Globus pallidus (tissue), 1 donor: ENCODE data around the gene RPS28.
A peak's percentile ranks its signal among the peaks of the same experiment; 100 is the strongest.
"Not testable (repeated sequence)": the region's sequence is repeated elsewhere in the genome, so short reads cannot be mapped to it uniquely, and the experiment has no call there.

Experiments
- DNase-seq: peaks from one replicate; pipeline ENCODE4 v3.0.0-alpha.2; 2015; ENCODE audit warnings: low spot score

Gene RPS28

DNA sequence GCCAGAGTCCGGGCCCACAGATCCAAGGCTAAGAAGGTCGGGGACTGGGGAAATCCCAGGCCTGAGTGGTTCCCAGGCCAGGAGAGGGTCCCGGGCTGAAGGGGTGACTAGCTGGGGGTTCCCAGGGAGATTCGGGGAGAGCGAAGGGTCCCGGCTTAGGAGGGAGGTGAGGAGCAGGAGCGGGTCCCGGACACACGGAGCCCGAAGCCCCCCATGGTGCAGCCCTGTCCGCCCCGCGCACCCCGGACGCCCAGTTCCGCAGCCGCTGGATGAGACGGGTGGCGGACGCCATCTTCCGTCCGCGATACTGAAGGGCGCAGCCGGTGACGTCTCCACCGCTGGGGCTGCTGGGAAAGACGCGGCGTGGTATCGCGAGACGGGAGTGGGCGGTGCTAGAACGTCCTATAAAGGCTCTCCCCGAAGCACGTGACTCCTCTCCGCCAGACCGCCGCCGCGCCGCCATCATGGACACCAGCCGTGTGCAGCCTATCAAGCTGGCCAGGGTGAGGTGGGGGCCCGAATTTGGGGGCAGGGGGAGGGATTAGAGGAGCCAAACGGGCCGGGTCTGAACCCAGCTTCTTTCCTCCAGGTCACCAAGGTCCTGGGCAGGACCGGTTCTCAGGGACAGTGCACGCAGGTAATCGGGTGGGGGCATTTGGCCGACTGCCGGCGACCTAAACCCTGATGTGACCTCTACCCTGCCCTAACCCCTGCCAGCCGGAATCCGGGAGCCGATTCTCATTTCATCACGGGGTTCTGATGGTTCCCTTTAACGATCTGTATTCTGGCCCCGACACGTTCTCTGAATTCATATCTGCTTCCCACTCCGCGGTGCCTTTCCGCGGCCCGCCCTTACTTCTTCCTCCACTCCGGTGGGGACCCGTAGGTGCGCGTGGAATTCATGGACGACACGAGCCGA lies at the start of gene RPS28, which contains the start of gene NDUFA7:
TSS of gene RPS28 (plus strand) at position 430 of the 919 bp plus-strand sequence. CDS start at position 465, 35 bp downstream.
TSS of gene NDUFA7 (minus strand) at position 309 of the 919 bp plus-strand sequence. CDS start at position 292, 17 bp downstream.
- peak; percentile 94 for DNase-seq

GRCh38 chr19:8276508-8276907 lies 44.8 kb upstream of the RPS28 start:
- DNase-seq: not testable (repeated sequence)

DNA sequence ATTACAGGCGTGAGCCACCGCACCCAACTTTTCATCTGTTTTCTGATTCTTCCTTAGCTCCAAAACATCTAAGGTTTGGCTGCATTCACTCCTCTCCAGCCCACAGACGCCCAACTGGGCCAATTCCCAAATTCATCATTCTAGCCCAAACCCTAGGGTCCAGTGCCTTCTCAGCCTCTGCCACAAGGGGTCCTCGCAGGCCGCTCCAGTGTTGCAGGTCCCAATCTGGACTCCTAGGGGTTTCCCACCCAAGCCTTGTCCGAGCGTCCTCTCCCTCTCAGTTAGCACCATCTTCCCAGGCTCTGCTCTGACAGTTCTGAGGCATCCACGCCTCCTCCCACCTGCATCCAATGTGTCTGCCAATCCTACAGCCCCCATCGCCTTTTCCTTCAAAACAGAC lies 30.0 kb upstream of the RPS28 start:
- DNase-seq: not testable (repeated sequence)

- no peak for DNase-seq
Measured at GRCh38 chr19:8302357-8302691, 19.0 kb upstream of the RPS28 start.

DNA sequence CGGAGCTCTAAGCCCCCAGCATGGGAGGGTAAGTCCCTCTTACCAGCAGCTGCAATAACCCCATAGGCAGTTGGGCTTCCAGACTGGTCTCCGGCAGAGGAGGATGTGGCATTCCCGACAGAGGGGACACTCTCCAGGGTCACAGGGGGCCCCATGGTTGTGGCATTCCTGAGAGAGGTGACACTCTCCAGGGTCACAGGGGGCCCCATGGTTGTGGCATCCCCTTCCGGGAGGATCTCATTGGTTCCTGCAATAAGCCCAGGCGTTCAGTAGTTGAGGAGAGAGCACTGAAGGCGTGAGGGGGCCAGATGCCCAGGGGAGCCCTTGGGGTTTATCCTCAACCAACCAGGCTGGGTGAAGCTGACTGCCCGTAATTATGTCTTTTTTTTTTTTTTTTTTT lies 18.6 kb upstream of the RPS28 start:
- no peak for DNase-seq

DNA sequence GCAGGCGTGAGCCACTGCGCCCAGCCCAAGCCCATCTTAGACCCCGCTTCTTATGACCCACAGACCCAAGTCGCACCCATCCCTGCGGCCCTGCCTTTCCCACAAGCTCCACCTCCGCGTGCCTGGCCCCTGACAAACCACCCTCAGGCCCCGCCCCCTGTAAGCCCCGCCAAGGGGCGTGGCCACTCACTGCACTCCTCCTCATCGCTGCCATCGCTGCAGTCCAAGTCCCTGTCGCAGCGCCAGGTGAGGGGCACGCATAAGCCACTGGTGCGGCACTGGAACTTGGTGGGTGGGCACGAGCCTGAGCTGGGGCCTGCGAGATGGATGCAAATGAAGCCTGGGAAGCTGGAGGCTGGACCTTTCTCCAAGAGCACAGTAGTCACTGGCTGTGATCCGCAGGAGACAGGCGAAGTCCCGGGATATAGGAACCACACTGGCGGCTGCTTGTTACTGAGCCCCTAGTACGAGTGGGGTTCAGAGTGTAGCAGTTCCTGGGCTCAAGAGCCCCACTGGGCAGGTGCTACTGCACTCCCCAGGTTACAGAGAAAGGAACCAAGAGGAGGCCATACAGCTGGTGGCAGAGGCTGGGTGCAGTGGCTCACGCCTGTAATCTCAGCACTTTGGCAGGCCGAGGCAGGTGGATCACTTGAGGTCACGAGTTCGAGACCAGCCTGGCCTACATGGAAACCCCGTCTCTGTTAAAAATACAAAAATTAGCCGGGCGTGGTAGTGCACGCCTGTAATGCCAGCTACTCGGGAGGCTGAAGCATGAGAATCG lies 16.3 kb upstream of the RPS28 start:
- DNase-seq: no peak

DNA sequence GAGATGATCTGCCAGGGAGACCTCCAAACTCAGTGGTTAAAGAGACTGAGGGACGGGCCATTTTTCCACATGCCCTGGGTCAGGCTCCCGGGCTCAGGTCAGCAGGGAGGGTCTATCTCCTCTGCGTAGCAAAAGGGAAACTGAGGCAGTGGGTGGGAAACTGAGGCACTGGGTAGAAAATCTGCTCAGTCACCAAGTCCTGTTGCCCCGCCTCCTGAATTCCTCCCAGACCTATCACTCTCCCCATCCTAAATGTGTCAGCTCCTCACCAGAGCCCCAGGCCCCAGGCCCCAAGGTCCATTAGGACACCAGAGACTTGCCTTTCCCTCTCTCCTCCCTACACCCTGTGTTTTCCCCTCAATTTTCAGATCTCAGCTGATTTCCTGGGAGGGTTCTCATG lies 15.5 kb upstream of the RPS28 start:
- no peak for DNase-seq

GRCh38 chr19:8306235-8307054 lies 14.9 kb upstream of the RPS28 start:
- no peak for DNase-seq

DNA sequence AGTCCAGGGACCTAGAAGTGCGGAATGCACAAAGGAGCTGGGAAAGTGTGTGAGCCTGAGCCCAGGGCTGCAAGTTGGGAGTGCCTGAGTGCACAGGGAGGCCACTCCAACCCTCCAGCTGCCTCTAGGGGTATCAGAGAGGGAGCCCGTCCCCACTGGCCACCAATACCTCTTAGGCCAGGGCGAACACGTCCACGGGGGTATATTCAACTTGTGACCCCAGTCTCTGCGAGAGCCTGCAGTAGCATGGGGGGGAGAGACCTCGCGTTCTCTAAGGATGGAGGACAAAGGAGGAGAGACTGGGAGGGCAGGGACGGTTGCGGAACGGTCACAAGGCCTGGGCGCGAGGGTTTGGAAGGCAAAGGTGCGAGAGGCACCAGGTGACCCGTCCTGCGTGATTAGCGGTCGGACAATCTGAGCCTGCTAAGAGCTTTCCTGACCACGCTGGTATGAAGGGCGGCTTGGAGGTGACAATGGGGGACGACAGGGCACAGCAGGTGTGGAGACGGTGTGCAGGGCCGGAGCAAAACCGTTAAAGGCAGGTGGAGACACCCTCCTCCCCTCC lies 13.8 kb upstream of the RPS28 start:
- DNase-seq: no peak

GRCh38 chr19:8307965-8308866 lies 13.1 kb upstream of the RPS28 start, which contains the start of gene CD320:
CD320 (minus strand) TSS chr19:8308358; CDS start chr19:8308290, 68 bp downstream.
- DNase-seq: peak; percentile 86

GRCh38 chr19:8308891-8309291 lies 12.4 kb upstream of the RPS28 start:
- no peak for DNase-seq

- DNase-seq: no peak
Measured at GRCh38 chr19:8310342-8311055, 10.8 kb upstream of the RPS28 start.

DNA sequence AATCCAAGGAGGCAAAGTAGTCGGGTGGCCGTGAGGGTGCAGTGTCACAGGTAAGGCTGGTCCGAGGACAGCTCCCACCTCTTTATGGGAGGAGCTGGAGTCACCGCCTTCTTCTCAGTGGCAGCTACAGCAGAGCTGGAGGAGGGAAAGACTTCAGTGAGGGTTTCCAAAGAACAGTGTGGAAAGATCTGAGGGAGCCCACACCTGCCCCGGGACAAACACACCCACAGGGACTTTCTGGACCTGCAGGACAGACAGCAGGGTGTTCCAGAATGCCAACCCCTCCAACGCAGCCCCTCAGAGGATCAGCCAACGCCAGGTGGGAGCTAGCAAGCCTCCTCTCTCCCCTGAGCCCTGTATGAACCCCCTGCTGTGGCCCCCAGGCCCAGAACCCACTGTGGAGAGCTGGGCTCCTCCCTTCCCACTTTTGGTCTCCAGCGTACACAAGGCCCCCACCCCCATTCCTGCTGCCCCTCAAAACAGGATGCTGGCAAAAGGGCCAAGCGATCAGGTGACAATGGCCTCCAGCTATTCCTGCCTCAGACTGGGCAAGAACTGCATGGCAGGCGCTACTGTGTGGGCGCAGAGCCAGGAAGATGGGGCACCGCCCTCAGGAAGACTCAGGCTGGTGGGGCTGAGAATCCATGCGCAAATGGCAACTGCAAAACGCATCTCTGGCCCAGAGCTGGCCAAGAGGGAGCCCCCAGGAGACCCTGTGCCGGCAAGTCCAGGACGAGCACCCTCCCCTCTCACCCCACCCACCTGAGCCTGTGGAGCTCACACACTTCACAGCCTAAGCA lies 9.6 kb upstream of the RPS28 start:
- DNase-seq: no peak

GRCh38 chr19:8314981-8315640 lies 6.2 kb upstream of the RPS28 start:
- not testable (repeated sequence) for DNase-seq

DNA sequence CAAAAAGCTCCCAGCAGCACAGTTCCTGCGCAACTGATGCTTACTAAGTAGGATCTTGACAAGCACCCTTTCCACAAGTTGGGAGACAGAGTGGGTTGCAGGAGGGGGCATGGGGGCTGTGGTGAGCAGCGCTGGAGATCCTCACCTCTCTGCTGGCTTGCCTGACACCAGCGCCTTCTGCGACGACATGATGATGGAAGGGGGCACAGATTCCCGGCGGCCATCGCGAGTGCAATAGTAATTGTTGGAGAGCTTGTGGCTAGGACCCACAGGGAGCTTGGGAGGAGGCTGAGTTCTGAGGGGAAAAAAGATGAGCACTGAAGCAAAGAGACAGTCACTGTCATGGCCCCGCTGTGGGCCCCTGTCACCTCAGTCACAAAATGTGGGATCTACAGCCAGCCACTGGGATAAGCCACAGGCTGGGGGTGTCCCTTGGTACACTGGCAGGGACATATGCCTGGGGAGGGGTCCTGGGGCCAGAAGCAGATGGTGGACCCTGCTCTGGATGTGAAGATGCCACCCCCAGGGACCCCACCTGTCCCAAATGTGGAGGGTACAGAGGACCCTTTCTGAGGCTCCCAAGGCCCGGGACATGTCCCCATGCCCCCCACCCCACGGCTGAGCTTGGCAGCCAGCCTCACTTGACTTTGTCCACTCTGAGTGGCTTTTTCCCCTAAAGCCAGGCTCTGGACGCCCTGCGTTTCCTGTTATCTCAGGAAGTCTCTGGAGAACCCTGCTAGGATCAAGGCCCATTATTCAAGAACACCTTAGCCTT lies 4.8 kb upstream of the RPS28 start:
- no peak for DNase-seq

DNA sequence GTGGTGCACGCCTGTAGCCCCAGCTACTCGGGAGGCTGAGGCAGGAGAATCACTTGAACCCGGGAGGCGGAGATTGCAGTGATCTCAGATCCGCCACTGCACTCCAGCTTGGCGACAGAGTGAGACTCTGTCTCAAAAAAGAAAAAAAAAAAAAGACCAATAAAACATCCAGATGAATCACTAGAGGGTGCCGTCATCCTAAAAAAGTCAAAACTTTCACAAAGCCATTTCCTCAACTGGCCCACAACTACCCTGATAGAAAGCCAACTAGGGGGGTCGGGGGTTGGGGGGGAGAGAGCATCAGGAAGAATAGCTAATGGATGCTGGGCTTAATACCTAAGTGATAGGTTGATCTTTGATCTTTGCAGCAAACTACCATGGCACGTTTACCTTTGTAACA lies 2.5 kb upstream of the RPS28 start:
- DNase-seq: not testable (repeated sequence)

DNA sequence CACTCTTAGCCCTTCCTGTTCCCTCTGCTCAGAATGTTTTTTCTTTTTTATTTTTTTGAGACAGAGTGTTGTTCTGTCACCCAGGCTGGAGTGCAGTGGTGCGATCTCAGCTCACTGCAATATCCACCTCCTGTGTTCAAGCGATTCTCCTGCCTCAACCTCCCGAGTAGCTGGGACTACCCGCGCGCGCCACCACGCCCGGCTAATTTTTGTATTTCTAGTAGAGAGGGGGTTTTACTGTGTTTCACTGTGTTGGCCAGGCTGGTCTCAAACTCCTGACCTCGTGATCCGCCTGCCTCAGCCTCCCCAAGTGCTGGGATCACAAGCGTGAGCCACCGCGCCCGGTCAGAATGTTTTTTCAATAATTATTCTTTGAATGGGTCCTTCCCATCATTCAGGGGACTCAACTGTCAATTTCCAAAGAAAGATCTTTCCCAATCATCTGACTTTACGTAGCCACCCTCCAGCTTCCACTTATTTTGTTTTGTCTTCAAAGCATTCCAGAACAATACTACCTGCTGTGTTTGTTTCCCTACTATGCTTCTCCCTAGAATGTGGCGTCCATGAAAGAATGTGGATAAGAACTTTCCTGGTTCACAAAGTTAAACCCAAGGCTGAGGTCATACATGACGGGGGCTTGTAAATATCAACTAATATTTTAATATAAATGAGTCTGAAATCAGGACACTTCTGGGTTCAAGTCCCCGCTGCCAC lies 1.3 kb upstream of the RPS28 start:
- no peak for DNase-seq
